ENCODE measurements around the gene SPOCK1. TPM values are rescaled to one million over a fixed set of nuclear protein-coding genes. Genes with fewer than 3 reads are reported as not detected.

SPOCK1 gene
- total and polyA plus RNA-seq, 2 experiments from 2014 or later: 8.2 to 10.5 TPM

- H3K9me2 ChIP-seq (ENCODE audit: insufficient read depth): no peaks in the 10 kb centered on the region
These were observed 194.8 kb downstream of the SPOCK1 start for GRCh38 chr5:137304226-137304874.

GRCh38 chr5:137303509-137303908, 195.6 kb downstream of the SPOCK1 start:
- Mint-ChIP-seq H3K36me3 (ENCODE audit: low read depth) (no peaks in the 10 kb centered on the region), H3K4me3 (no peak overlapping the region)
- TF ChIP-seq JUNB (IDR thresholded peaks at IDR 0.05; ENCODE audit: unreplicated experiment) (no peak), POLR2AphosphoS5 (IDR thresholded peaks at IDR 0.05; ENCODE audit: low read depth) (no peak), ZNF114 (CRISPR knock-in tag; IDR thresholded peaks at IDR 0.05) (no peak), REST (IDR thresholded peaks at IDR 0.05; ENCODE audit: unreplicated experiment) (no peak), EZH2 (IDR thresholded peaks at IDR 0.05; ENCODE audit: low read depth, unreplicated experiment) (no peak), ZNF331 (CRISPR knock-in tag; IDR thresholded peaks at IDR 0.05; ENCODE audit: low read depth) (no peak), EZH2phosphoT487 (IDR thresholded peaks at IDR 0.05; ENCODE audit: unreplicated experiment) (no peak), STAT1 (IDR thresholded peaks at IDR 0.05; ENCODE audit: unreplicated experiment) (no peak), CREB1 (CRISPR knock-in tag; IDR thresholded peaks at IDR 0.05; ENCODE audit: low read depth) (no peak), NANOG (IDR thresholded peaks at IDR 0.05; ENCODE audit: borderline replicate concordance) (no peak), ETS1 (IDR thresholded peaks at IDR 0.05) (no peak), CTCF (conservative IDR thresholded peaks at IDR 0.05; ENCODE audit: low read depth in 2 of 2) (no peak)

More at GRCh38 chr5:137304226-137304874, 194.8 kb downstream of the SPOCK1 start:
- Histone ChIP-seq H2AFZ (no peak overlapping the region), H3K79me2 (replicated peaks; ENCODE audit: insufficient read depth) (no peaks in the 10 kb centered on the region), H3K4me3 (no peak overlapping the region), H4K20me1 (replicated peaks; ENCODE audit: insufficient read depth) (no peaks in the 10 kb centered on the region), H3K4me1 (ENCODE audit: insufficient read depth) (peaks cover 4% of the 10 kb centered on the region; the same call in 1 of the 2 replicates), H3K36me3 (ENCODE audit: insufficient read depth) (no peaks in the 10 kb centered on the region), H3F3A (replicated peaks; ENCODE audit: low read depth) (no peaks in the 10 kb centered on the region), H3K4me2 (no peak overlapping the region), H3K27me3 (ENCODE audit: insufficient read depth) (no peaks in the 10 kb centered on the region), H3K27ac (ENCODE audit: low read depth) (no peak overlapping the region)
- Mint-ChIP-seq H3K27ac (no peak overlapping the region), H3K4me1 (peaks cover 11% of the 10 kb centered on the region), H3K4me3 (no peak overlapping the region), H3K27me3 (ENCODE audit: insufficient read depth, low read depth, poor library complexity) (peaks cover 3% of the 10 kb centered on the region), H3K36me3 (ENCODE audit: low read depth) (no peaks in the 10 kb centered on the region), H3K9me3 (no peaks in the 10 kb centered on the region)
- no peak for DNase-seq (ENCODE audit: low spot score)
- ATAC-seq: peak; percentile 51
- no peak for TF ChIP-seq CTCF (conservative IDR thresholded peaks at IDR 0.05; ENCODE audit: low read depth in 2 of 2)

More at GRCh38 chr5:137303509-137303908, 195.6 kb downstream of the SPOCK1 start:
- H3K9me2 ChIP-seq (ENCODE audit: insufficient read depth): no peaks in the 10 kb centered on the region
- no peak overlapping the region for H3K4me3 ChIP-seq
- H3K4me2 ChIP-seq: no peak overlapping the region
- H3K9me3 Mint-ChIP-seq: no peaks in the 10 kb centered on the region
- H4K20me1 ChIP-seq (replicated peaks; ENCODE audit: insufficient read depth): no peaks in the 10 kb centered on the region
- peak; percentile 12 for DNase-seq (ENCODE audit: low spot score)
- H3K27ac Mint-ChIP-seq: no peak overlapping the region
- H3K27ac ChIP-seq (ENCODE audit: low read depth): no peak overlapping the region
- H3K4me1 Mint-ChIP-seq: peaks cover 10% of the 10 kb centered on the region
- no peaks in the 10 kb centered on the region for H3K79me2 ChIP-seq (replicated peaks; ENCODE audit: insufficient read depth)
- H3F3A ChIP-seq (replicated peaks; ENCODE audit: low read depth): no peaks in the 10 kb centered on the region
- peaks cover 3% of the 10 kb centered on the region for H3K27me3 Mint-ChIP-seq (ENCODE audit: insufficient read depth, low read depth, poor library complexity)
- ATAC-seq: peak; percentile 75
- no peaks in the 10 kb centered on the region for H3K36me3 ChIP-seq (ENCODE audit: insufficient read depth)
- H2AFZ ChIP-seq: no peak overlapping the region
- H3K4me1 ChIP-seq (ENCODE audit: insufficient read depth): peaks cover 4% of the 10 kb centered on the region; the same call in 1 of the 2 replicates
- H3K27me3 ChIP-seq (ENCODE audit: insufficient read depth): no peaks in the 10 kb centered on the region

All from GM23338 (cell line).